ENCODE results near the gene HECTD1. TPM values are rescaled to one million over a fixed set of nuclear protein-coding genes. Genes with fewer than 3 reads are reported as not detected.
"Not testable (repeated sequence)": the region's sequence is repeated elsewhere in the genome, so short reads cannot be mapped to it uniquely, and the experiment has no call there.

The HECTD1 gene
- total RNA-seq = 100 to 1,000 TPM; 101 to 112 TPM
- polyA plus RNA-seq = 33.6 TPM

- CTCF ChIA-PET = interaction anchor here (0.7 to 3.0 kb wide), 32 partner anchors 10 to 219 kb away, joined by 3 to 12 read pairs (median 4); partner anchors contain the start of genes AP4S1, HEATR5A and STRN3
- H3K4me1 ChIP-seq (ENCODE audit: insufficient read depth, low read length) = peaks cover 38% of the 10 kb centered on the region
- H3K36me3 Mint-ChIP-seq = peaks cover 0 to 29% (median 5%) of the 10 kb centered on the region in 3 donors
- peak; percentile 77 to 93 (median 92) for DNase-seq
- peak within 1 kb of the TSS; percentile 96 for H3K27ac ChIP-seq (ENCODE audit: low read depth, low read length)
- no peaks in the 10 kb centered on the region for H3K27me3 ChIP-seq (ENCODE audit: insufficient read depth, low read length, poor library complexity, severe bottlenecking)
- POLR2A ChIA-PET = interaction anchor here (0.6 to 3.7 kb wide), 15 partner anchors 9 to 586 kb away, joined by 3 to 22 read pairs (median 4); partner anchors contain the start of genes AP4S1, HEATR5A, SCFD1 and STRN3
- H3K36me3 ChIP-seq (ENCODE audit: insufficient read depth, low read length) = peaks cover 4% of the 10 kb centered on the region
- peak within 1 kb of the TSS; percentile 89 to 98 (median 94) for H3K4me3 Mint-ChIP-seq
- peak within 1 kb of the TSS; percentile 27 for H3K4me3 ChIP-seq (ENCODE audit: low read length)
- peaks cover 51 to 69% (median 65%) of the 10 kb centered on the region in 3 donors for H3K4me1 Mint-ChIP-seq
- no peaks in the 10 kb centered on the region for H3K9me3 Mint-ChIP-seq
- no peaks in the 10 kb centered on the region for H3K9me3 ChIP-seq (ENCODE audit: low read length)
- peak within 1 kb of the TSS; percentile 97 to 100 (median 100) for H3K27ac Mint-ChIP-seq
- peaks cover 0 to 5% of the 10 kb centered on the region in 2 donors for H3K27me3 Mint-ChIP-seq
Observed at GRCh38 chr14:31207755-31208545, at the start of gene HECTD1. TSS of gene HECTD1 (minus strand) at chr14:31207793. CDS start at chr14:31205936, 1,857 bp downstream.

GRCh38 chr14:31257244-31257553, 49.6 kb upstream of the HECTD1 start:
- DNase-seq = no peak
- POLR2A ChIA-PET = no interaction called here
- H3K36me3 ChIP-seq (ENCODE audit: insufficient read depth, low read length) = no peaks in the 10 kb centered on the region
- no peak overlapping the region for H3K4me3 Mint-ChIP-seq
- H3K9me3 ChIP-seq (ENCODE audit: low read length) = no peaks in the 10 kb centered on the region
- no peak overlapping the region for H3K27ac Mint-ChIP-seq
- H3K27ac ChIP-seq (ENCODE audit: low read depth, low read length) = no peak overlapping the region
- H3K27me3 ChIP-seq (ENCODE audit: insufficient read depth, low read length, poor library complexity, severe bottlenecking) = no peaks in the 10 kb centered on the region
- H3K4me1 Mint-ChIP-seq = no peaks in the 10 kb centered on the region
- H3K27me3 Mint-ChIP-seq = no peaks in the 10 kb centered on the region
- no peaks in the 10 kb centered on the region for H3K4me1 ChIP-seq (ENCODE audit: insufficient read depth, low read length)
- peaks cover 0 to 6% (median 0%) of the 10 kb centered on the region in 3 donors for H3K36me3 Mint-ChIP-seq
- H3K9me3 Mint-ChIP-seq = no peaks in the 10 kb centered on the region
- no peak overlapping the region for H3K4me3 ChIP-seq (ENCODE audit: low read length)
- CTCF ChIA-PET = no interaction called here

- H3K4me1 Mint-ChIP-seq = peaks cover 0 to 2% (median 0%) of the 10 kb centered on the region in 3 donors
- H3K27ac Mint-ChIP-seq = no peak overlapping the region
- Histone ChIP-seq H3K27me3 (ENCODE audit: insufficient read depth, low read length, poor library complexity, severe bottlenecking) (no peaks in the 10 kb centered on the region), H3K27ac (ENCODE audit: low read depth, low read length) (no peak overlapping the region), H3K4me3 (ENCODE audit: low read length) (no peak overlapping the region), H3K36me3 (ENCODE audit: insufficient read depth, low read length) (no peaks in the 10 kb centered on the region), H3K4me1 (ENCODE audit: insufficient read depth, low read length) (no peaks in the 10 kb centered on the region), H3K9me3 (ENCODE audit: low read length) (no peaks in the 10 kb centered on the region)
- H3K27me3 Mint-ChIP-seq = no peaks in the 10 kb centered on the region
- POLR2A ChIA-PET = no interaction called here
- no peaks in the 10 kb centered on the region for H3K9me3 Mint-ChIP-seq
- CTCF ChIA-PET = no interaction called here
- H3K36me3 Mint-ChIP-seq = peaks cover 0 to 6% (median 0%) of the 10 kb centered on the region in 3 donors
- no peak overlapping the region for H3K4me3 Mint-ChIP-seq
- DNase-seq = no peak
Observed at GRCh38 chr14:31256534-31257243, 49.1 kb upstream of the HECTD1 start.

GRCh38 chr14:31255918-31256317, 48.3 kb upstream of the HECTD1 start:
- H3K36me3 ChIP-seq (ENCODE audit: insufficient read depth, low read length); H3K4me1 ChIP-seq (ENCODE audit: insufficient read depth, low read length); H3K27me3 Mint-ChIP-seq; H3K9me3 Mint-ChIP-seq; H3K4me3 ChIP-seq (ENCODE audit: low read length); H3K36me3 Mint-ChIP-seq; DNase-seq; CTCF ChIA-PET; H3K9me3 ChIP-seq (ENCODE audit: low read length); H3K27me3 ChIP-seq (ENCODE audit: insufficient read depth, low read length, poor library complexity, severe bottlenecking); H3K27ac Mint-ChIP-seq; H3K4me3 Mint-ChIP-seq; POLR2A ChIA-PET; H3K27ac ChIP-seq (ENCODE audit: low read depth, low read length); H3K4me1 Mint-ChIP-seq: not testable (repeated sequence)

DNA sequence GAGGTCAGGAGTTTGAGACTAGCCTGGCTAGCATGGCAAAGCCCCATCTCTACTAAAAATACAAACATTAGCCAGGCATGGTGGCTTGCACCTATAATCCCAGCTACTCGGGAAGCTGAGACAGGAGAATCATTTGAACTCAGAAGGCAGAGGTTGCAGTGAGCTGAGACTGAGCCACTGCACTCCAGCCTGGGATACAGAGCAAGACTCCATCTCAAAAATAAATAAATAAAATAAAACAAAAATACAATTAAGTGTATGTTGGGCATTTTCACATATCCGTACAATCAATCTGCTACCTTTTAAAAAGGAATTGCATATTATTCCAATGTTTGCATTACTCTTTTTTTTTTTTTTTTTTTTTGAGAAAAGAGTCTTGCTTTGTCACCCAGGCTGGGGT, 47.7 kb upstream of the HECTD1 start:
- Histone ChIP-seq H3K4me1 (ENCODE audit: insufficient read depth, low read length) (no peaks in the 10 kb centered on the region), H3K27me3 (ENCODE audit: insufficient read depth, low read length, poor library complexity, severe bottlenecking) (no peaks in the 10 kb centered on the region), H3K9me3 (ENCODE audit: low read length) (no peaks in the 10 kb centered on the region), H3K4me3 (ENCODE audit: low read length) (no peak overlapping the region), H3K27ac (ENCODE audit: low read depth, low read length) (no peak overlapping the region), H3K36me3 (ENCODE audit: insufficient read depth, low read length) (no peaks in the 10 kb centered on the region)
- DNase-seq = no peak
- CTCF ChIA-PET = no interaction called here
- POLR2A ChIA-PET = no interaction called here
- no peak overlapping the region for H3K27ac Mint-ChIP-seq
- H3K36me3 Mint-ChIP-seq = peaks cover 0 to 4% (median 0%) of the 10 kb centered on the region in 3 donors
- H3K9me3 Mint-ChIP-seq = no peaks in the 10 kb centered on the region
- no peak overlapping the region for H3K4me3 Mint-ChIP-seq
- H3K4me1 Mint-ChIP-seq = peaks cover 0 to 5% (median 0%) of the 10 kb centered on the region in 3 donors
- H3K27me3 Mint-ChIP-seq = no peaks in the 10 kb centered on the region

DNA sequence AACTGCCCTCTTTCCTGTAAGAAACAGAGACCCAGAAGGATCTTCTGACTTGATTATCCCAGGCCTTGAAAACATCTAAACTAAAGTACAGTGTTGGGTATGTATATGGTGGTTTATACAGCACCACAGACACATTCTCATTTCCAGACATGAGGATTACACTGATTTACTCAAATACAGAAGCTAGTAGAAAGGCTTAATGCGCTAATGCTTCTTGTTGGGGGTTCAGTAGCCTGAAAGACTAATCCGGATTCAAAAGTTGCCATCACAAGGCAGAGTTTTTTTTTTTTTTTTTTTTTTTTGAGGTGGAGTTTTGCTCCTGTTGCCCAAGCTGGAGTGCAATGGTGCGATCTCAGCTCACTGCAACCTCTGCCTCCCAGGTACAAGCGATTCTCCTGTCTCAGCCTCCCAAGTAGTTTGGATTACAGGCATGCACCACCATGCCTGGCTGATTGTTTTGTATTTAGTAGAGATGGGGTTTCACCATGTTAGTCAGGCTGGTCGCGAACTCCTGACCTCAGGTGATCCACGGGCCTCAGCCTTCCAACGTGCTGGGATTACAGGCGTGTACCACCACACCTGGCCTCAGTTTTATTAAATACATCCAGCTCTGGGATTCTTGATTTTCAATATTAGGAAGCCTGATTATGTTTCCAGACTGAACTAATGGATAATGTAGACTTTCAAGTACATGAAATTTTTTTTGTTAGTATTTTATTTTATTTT, 46.3 kb upstream of the HECTD1 start:
- Histone ChIP-seq H3K9me3 (ENCODE audit: low read length) (no peaks in the 10 kb centered on the region), H3K27ac (ENCODE audit: low read depth, low read length) (no peak overlapping the region), H3K27me3 (ENCODE audit: insufficient read depth, low read length, poor library complexity, severe bottlenecking) (no peaks in the 10 kb centered on the region), H3K4me1 (ENCODE audit: insufficient read depth, low read length) (no peaks in the 10 kb centered on the region), H3K36me3 (ENCODE audit: insufficient read depth, low read length) (no peaks in the 10 kb centered on the region), H3K4me3 (ENCODE audit: low read length) (no peak overlapping the region)
- ChIA-PET POLR2A (no interaction called here), CTCF (interaction anchor here (1.1 kb wide), 1 partner anchor 9 kb away, joined by 3 read pairs; no protein-coding TSS in a partner anchor)
- Mint-ChIP-seq H3K27me3 (no peaks in the 10 kb centered on the region), H3K4me3 (no peak overlapping the region), H3K4me1 (peaks cover 0 to 5% (median 0%) of the 10 kb centered on the region in 3 donors), H3K36me3 (no peaks in the 10 kb centered on the region), H3K27ac (no peak overlapping the region), H3K9me3 (no peaks in the 10 kb centered on the region)
- DNase-seq = no peak

GRCh38 chr14:31252865-31253264, 45.3 kb upstream of the HECTD1 start:
- peaks cover 0 to 5% (median 0%) of the 10 kb centered on the region in 3 donors for H3K4me1 Mint-ChIP-seq
- H3K36me3 Mint-ChIP-seq = no peaks in the 10 kb centered on the region
- no peaks in the 10 kb centered on the region for H3K27me3 ChIP-seq (ENCODE audit: insufficient read depth, low read length, poor library complexity, severe bottlenecking)
- H3K4me1 ChIP-seq (ENCODE audit: insufficient read depth, low read length) = no peaks in the 10 kb centered on the region
- no peak overlapping the region for H3K27ac ChIP-seq (ENCODE audit: low read depth, low read length)
- H3K9me3 ChIP-seq (ENCODE audit: low read length) = no peaks in the 10 kb centered on the region
- H3K9me3 Mint-ChIP-seq = no peaks in the 10 kb centered on the region
- CTCF ChIA-PET = interaction anchor here (0.6 to 0.7 kb wide), 2 partner anchors 31 to 191 kb away, joined by 3 to 5 read pairs; no protein-coding TSS in a partner anchor
- no peak for DNase-seq
- H3K4me3 ChIP-seq (ENCODE audit: low read length) = no peak overlapping the region
- H3K4me3 Mint-ChIP-seq = no peak overlapping the region
- H3K27ac Mint-ChIP-seq = peak overlapping the region in 1 of 8 donors; percentile 72
- H3K36me3 ChIP-seq (ENCODE audit: insufficient read depth, low read length) = no peaks in the 10 kb centered on the region
- POLR2A ChIA-PET = interaction anchor here (0.7 kb wide), 1 partner anchor 53 kb away, joined by 4 read pairs; no protein-coding TSS in a partner anchor
- H3K27me3 Mint-ChIP-seq = no peaks in the 10 kb centered on the region
